CD4-positive, alpha-beta T cell treated with Interleukin-4 for 4 hours (primary cell): ENCODE measurements around the gene SLC30A1.
"Not testable (repeated sequence)": the region's sequence is repeated elsewhere in the genome, so short reads cannot be mapped to it uniquely, and the experiment has no call there.

Source experiments
- DNase-seq: peaks from one replicate; pipeline ENCODE4 v3.0.0-alpha.2; 2020

SLC30A1 gene

GRCh38 chr1:211546543-211546942 is 32.4 kb downstream of the SLC30A1 start:
- no peak for DNase-seq

GRCh38 chr1:211543025-211543424 is 35.9 kb downstream of the SLC30A1 start:
- no peak for DNase-seq

DNA sequence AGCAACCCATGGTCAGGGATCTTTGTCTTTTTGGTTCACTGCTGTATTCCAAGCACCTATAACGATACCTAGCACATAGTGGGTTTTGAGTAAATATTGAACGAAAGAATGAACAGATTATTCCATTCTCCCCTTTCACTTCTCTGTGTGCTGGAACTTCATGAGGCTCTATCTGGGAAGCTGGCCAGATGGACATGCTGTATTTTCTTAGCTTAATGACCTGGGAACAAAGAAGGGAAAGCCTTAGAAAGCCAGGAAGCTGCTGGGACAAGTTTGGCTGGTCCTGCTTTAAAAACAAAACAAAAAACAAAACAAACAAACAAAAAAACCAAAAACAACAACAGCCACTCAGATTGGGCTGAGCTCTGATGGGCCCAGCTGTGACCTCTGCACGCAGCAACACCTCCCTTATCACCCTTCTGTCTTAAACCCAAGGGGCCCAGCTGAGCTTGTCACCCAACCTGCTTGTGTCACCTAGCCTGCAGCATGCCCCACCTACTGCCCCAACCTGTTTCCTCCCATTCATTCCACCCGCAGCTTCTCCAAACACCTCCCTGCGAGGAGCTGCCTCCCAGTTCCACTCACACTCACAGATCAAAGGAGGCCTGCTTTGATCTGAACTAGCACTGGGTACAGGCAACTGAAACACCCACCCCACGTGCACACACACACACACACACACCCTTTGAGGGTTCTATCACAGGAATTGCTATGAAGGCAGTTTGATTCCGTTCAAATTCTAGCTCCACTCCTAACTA is 37.1 kb downstream of the SLC30A1 start:
- no peak for DNase-seq

- DNase-seq = no peak
Observed at GRCh38 chr1:211541278-211541677, 37.7 kb downstream of the SLC30A1 start.

DNA sequence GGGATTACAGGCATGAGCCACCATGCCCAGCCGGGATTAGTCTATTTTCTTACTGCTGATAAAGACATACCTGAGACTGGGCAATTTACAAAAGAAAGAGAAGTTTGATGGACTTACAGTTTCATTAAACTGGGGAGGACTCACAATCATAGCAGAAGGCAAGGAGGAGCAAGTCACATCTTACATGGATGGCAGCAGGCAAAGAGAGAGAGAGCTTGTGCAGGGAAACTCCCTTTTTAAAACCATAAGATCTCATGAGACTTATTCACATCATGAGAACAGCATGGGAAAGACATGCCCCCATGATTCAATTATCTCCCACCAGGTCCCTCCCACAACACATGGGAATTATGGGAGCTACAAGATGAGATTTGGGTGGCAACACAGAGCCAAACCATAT is 38.1 kb downstream of the SLC30A1 start:
- not testable (repeated sequence) for DNase-seq

DNA sequence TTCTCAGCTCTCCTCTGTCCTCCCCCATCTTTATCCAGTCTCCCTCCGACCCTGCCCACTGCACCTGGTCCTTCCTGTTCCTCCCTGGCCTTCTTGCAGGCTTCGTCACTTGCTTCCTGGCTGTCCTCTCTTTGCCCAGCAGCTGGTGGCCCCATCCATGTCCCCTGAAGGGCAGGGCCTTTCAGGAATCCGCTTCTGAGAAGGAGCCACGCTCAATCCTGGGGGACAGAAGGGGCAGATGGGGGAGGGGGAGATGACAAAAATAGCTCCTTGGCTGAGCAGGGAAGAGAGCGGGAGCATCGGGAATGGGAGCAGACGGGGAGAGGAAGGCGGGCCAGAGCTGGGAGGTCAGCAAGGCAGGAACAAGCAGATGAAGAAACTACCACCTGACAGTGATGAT is 40.7 kb downstream of the SLC30A1 start:
- DNase-seq = no peak

GRCh38 chr1:211537253-211537652 is 41.7 kb downstream of the SLC30A1 start:
- DNase-seq = no peak

DNA sequence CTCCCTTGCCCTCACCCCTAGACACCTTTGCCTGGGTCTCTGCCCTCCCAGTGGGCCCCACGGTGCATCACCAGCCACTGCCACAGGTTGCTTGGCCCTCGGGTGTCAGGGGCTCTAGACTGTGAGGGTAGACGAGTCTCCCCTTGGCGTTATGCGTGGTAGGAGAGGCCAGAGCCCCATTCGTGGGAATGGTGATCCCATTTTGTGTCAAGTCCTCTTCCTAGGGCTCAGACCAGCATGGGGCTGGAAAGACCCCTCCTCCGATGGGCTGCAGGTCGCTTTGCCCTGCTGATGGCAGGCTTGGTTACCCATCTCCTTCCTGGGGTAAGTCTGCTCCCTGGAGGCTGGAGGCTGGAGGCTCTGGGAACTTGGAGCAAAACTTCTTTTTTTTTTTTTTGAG is 42.4 kb downstream of the SLC30A1 start:
- DNase-seq = no peak

DNA sequence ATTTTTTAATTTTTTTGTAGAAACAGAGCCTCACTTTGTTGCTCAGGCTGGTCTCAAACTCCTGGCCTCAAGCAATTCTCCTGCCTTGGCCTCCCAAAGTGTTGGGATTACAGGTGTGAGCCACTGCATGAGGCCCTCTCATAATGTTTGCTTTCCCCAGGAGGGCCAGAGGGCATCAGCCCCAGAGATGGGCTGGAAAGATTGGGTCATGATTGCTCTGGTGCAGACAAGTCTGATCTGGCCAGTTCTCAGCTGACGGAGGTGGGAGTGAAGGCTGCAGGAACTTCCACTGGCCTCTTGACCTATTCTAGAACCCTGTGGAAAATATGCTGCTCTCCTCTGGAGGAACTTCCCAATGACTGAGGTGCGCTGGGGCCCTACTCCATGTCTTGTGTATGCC is 43.6 kb downstream of the SLC30A1 start:
- DNase-seq = no peak

DNA sequence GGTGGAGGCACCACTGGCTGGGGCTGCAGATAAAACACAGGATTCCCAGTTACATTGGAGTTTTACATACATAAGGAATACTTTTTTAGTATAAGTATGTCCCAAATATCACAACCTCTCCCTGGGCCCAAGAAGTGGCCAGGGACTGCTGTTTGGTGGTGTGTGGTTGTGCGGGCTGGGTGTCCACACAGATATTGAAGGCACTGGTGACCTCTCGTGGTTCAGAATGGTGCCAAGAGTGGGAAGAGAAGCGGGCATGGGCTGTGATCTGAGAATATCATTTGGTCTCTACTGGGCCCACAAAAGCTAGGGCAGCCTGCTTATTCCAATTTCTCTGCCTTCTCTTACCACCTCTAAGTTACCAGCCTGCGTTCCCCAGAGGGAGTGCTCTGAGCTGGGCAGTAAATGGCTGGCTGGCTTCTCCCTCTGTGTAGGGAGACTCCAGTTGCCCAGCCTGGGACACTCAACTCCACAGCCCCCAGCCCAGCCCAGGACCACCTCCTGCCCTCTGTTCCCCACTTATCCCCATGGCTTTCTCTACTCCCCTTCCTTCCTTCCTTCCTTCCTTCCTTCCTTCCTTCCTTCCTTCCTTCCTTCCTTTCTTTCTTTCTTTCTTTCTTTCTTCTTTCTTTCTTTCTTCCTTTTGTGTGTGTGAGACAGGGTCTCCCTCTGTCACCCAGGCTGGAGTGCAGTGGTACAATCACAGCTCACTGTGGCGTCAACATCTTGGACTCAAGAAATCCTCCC is 44.2 kb downstream of the SLC30A1 start:
- DNase-seq = no peak

- DNase-seq = no peak
Observed at GRCh38 chr1:211532088-211532444, 46.9 kb downstream of the SLC30A1 start.

GRCh38 chr1:211531194-211532087 is 47.5 kb downstream of the SLC30A1 start:
- DNase-seq = no peak

DNA sequence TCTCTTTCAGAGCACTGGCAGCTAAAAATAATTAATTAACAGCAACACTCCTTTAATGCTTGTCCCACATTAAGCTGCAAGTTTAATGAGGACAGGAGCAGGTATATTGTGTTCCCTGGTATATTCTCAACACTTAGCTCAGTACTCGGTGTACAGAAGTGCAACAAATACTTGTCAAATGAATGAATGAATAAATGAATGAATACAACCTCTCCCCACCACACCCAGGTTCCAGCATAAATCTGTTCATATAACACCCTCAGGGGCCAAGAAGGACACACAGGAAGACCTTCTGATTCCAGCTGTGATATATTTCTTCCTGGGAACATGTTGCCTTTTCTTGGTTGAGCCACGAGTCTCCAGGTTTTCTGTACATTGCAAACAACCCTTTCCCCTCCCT is 48.9 kb downstream of the SLC30A1 start:
- DNase-seq = no peak

- DNase-seq = no peak
Observed at GRCh38 chr1:211529453-211529852, 49.5 kb downstream of the SLC30A1 start.

GRCh38 chr1:211529011-211529410 is 50.0 kb downstream of the SLC30A1 start:
- no peak for DNase-seq

DNA sequence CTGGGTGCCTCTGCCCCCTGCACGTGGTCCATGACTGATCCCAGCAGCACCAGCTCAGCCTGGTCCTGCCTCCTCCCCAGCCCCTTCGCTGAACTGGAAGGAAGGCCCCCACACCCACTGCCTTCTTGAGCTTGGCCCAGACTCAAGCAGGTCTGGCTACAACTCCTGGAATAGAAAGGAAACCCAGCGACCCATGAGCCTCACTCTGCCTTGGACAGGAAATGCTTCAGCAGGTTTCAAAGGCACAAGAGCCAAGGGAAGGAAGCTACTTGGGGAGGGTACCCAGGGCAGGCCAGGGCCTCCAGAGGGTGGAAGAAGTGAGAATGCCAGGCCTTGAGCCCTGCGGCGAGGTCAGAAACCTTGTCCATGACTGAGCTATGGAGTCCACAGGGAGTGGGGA is 51.1 kb downstream of the SLC30A1 start:
- DNase-seq = no peak

DNA sequence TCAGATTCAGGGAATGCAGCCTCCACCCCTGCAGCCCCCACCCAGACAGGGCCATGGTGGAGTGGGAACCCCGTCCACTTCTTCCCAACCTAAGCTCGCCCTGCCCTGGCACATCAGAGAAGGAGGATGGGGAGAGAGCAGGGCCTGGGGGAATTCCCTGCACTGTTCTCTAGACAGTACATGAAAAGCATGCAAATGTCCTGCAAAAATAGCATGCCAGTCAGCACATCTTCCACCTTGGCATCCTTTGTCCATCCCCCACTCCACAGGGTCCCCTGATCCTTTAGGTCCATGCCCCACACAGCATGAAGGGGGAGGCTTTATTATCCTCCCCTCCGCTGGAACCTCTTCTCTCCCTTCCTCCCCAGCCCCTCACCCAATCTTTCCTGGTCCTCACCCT is 52.0 kb downstream of the SLC30A1 start:
- no peak for DNase-seq

DNA sequence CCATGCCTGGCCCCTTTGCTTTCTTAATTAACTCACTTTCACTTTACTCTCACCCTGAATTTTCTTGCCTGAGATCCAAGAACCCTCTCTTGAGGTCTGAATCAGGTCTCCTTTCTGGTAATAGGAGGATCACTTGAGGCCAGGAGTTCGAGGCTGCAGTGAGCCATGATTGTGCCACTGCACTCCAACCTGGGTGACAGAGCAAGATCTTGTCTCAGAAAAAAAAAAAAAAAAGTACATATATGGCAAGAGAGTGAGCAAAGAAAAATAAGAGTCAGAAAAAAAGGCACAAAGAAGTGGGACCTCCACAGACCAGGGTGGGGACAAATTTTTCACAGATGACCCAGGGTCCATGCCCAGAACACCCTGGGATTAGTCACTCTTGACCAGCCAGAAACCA is 52.9 kb downstream of the SLC30A1 start:
- DNase-seq = no peak

GRCh38 chr1:211525101-211525676 is 53.8 kb downstream of the SLC30A1 start:
- no peak for DNase-seq

DNA sequence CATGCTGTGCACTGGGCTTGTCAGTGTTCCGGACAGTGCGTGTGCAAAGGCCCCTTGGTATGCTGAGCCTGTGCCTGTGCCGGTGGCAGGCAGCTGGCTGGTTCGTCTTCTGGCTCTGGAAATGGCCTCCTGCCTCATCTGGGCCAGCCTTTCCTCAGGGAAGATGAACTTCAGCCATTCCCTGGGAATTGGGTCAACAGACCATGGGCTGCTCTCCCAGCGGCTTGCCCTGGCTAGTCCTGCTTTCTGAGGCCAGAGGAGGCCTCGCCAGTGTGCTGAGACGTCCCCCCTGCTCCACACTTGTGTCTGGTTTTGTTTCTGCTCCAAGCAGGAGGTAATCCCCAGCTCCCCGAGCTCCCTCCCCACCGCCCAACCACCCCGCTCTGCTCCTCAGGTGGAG is 54.4 kb downstream of the SLC30A1 start:
- DNase-seq = no peak

DNA sequence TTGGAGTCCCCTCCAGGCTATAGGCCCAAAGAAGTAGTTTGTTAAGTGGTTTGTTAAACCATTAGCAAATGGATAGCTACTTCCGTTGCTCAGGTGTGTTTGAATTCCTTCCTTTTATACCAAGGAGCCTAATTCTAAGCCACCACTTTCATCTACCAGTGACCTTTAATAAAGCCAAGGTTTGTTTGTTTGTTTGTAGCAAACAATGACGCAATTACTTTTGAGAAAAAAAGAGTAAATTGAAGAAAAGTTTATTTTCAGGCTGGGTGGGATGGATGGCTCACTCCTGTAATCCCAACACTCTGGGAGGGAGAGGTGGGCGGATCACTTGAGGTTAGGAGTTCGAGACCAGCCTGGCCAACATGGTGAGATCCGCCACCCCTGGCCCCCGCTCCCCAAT is 56.2 kb downstream of the SLC30A1 start:
- DNase-seq = no peak
